Peyer's patch (tissue), 4 donors: ENCODE results near the gene DOCK9.

ENCODE experiments used
- CTCF ChIP-seq, 6 experiments: fragments of 450-650 bp in 4 of 6; fragments of 200-600 bp in 2 of 6; sonication (generic) in 1 of 6; IDR thresholded peaks; one replicate each; pipeline ENCODE4 v1.5.1; 2017 to 2019; ENCODE audit warnings: antibody characterized with exemption in 6 of 6, mild to moderate bottlenecking in 3 of 6, moderate library complexity in 1 of 6
- POLR2A ChIP-seq, 2 donors: fragments of 450-650 bp; IDR thresholded peaks; one replicate each; pipeline ENCODE4 v1.5.1; 2017; ENCODE audit warnings: antibody characterized with exemption in 2 of 2, mild to moderate bottlenecking in 2 of 2, moderate library complexity in 2 of 2

GRCh38 chr13:99000137-99000536, 22.3 kb upstream of the DOCK9 start:
- TF ChIP-seq POLR2A (IDR thresholded peaks at IDR 0.05): no peak
- no peak for TF ChIP-seq CTCF (IDR thresholded peaks at IDR 0.05)
